ACHN (cell line): Measurements from ENCODE around the gene PRELID3B.

Source experiments
- DNase-seq: peaks from one replicate; pipeline ENCODE4 v3.0.0-alpha.2; 2015
- in situ Hi-C: cut with HindIII; loops from 2 replicates; pipeline ENCODE4 v1.10.0; 2017; ENCODE audit warnings: low sequenced_read_pairs, low pct_ligation_motif_present, low pct_unique_long_range_greater_than_20kb

The PRELID3B gene

DNA sequence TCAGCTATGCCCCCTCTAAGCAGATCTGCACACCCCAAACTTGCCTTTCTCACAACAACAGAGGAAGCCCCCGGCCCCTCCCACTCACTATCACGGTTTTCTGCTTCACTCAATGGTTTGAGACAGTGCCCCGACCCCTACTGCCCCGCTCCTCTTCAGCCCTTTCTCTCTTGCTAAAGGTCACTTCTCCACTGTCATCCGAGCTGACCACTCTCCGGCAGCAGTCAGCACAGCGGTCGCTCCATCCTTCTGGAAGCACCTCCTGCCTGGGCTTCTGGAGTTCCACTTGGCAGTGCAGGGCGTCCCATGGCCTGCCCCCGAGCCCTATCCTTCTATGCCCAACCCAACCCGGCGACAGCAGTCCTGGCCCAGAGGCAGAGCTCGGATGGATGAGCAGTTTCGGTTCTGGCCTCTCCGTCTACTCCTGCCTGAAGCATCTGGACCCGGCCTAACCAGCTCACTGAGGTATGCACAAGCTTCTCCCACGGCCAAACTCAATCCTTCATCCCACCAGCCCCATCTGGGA, 39.6 kb downstream of the PRELID3B start:
- DNase-seq: no peak
- in situ Hi-C loops: no loop called here

DNA sequence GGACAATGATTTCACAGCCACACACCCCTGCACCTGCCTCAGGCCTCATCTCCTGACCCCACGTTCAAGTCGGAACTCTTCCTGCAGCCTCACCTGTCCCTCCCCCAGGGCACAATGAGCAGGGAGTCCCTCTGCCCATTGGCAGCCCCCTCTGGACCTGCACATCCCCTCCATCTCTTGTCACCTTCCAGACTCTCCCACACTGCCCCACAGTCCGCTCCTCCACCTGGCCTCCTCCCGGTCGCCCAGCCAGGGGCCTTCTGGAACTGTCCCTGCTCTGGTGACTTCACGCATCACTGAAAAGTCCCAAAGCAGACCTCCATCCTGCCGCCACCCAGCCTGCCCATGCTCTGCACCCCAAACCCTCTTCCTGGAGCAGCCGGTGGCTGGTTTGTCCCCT, 40.2 kb downstream of the PRELID3B start:
- in situ Hi-C loops: no loop called here
- no peak for DNase-seq

GRCh38 chr20:59001449-59002171, 41.0 kb downstream of the PRELID3B start:
- in situ Hi-C loops: no loop called here
- no peak for DNase-seq

DNA sequence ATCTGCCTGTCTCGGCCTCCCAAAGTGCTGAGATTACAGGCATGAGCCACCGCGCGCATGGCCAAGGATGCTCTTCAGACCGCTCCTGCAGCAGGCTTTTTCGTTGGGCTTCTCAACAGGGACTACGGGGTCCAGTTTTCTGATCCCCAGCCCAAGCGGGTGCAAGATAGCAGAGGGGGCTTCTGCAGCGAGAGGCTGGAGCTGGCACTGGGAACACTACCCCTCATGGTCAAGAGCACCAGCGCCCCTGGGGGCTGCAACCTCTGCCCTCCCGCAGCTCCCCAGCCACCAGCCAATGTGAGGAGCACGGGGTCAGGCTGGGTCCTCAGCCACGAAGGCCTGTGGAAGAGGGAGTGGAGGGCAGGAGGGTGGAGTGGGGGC, 41.5 kb downstream of the PRELID3B start:
- no peak for DNase-seq

DNA sequence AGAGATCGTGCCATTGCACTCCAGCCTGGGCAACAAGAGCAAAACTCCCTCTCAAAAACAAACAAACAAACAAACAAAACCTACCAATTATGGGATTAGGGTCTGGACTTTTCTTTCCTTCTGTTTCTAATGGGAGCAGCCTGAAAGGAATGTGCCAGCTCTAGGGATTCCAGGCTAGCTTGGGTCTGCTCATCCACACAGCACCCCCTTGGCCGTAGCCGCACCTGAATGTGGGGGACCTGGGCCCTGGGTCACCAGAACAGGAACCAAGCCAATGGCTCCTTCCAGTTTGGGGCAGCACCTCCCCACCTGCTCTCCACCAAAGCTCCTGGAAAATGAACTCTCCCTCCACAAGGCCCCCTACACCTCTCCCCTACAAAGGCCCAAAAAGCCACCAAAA, 42.3 kb downstream of the PRELID3B start:
- no peak for DNase-seq
- in situ Hi-C loops: no loop called here

More for the DNA sequence above, 41.5 kb downstream of the PRELID3B start:
- in situ Hi-C loops: no loop called here

GRCh38 chr20:58998656-58999055, 43.9 kb downstream of the PRELID3B start:
- in situ Hi-C loops: no loop called here
- DNase-seq: no peak

DNA sequence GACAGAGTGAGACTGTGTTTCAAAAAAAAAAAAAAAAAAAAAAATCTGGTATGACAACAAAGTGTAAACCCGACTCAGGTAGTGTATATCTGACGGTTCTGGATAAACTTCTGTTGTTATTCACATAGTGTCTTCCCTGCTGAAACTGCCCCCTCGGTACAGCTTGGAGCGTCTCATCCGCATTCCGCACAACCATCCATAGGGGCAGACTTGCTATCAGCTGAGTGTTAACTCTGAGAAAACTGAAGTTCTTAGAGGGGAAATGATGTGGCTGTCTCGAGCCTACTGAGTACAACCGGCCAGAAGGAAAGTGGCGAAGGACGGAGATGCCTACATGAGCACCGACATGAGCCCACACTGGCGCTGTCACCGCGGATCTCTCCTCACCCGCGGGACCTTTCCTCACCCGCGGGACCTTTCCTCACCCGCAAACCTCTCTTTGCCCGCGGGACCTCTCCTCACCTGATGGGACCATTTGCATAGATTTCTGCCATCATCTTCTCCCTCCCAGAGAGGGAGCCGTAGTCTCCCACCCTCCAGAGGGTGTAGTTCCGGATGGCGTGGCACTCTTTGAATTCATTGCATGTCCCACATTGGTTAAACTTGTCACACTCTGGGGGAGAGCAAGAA, 45.3 kb downstream of the PRELID3B start:
- no peak for DNase-seq
- in situ Hi-C loops: no loop called here

- in situ Hi-C loops: no loop called here
- DNase-seq: no peak
Measured at GRCh38 chr20:58996226-58996611, 46.4 kb downstream of the PRELID3B start.

DNA sequence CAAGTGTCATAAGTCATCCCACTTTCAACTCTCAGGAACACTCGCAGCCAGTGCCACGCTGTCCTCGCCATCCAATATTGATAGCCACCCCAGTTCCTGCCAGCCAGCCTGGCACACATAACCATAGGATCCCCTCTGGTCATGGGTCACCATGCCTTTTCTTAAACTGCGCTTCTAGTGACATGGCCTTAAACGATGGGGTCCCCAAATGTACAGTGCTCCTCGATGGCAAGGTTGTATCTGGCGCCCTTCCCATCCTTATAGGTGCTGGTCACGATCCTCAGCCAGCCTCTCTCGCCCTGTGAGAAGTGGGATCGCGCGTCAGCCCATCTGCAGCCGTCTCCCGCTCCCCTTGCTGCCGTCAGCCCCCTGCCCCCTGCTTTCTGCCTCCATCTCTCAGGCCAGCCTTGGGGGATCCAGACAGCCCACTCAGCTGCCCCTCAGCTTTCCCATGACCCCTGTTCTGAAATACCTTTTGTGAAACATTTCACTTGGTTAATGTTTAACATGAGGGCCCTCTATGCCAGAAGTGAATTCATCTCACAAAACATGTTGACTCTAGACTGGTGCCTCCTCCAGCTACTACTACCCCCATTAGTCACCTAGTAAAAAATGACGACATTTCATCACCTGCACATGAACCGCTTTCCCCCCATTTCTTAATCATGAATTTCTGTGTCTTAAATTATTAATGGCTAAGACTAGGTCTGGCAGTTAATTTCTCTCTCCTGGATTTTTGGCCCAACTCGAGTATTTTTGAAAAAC, 46.9 kb downstream of the PRELID3B start:
- peak; percentile 37 for DNase-seq
- in situ Hi-C loops: no loop called here

DNA sequence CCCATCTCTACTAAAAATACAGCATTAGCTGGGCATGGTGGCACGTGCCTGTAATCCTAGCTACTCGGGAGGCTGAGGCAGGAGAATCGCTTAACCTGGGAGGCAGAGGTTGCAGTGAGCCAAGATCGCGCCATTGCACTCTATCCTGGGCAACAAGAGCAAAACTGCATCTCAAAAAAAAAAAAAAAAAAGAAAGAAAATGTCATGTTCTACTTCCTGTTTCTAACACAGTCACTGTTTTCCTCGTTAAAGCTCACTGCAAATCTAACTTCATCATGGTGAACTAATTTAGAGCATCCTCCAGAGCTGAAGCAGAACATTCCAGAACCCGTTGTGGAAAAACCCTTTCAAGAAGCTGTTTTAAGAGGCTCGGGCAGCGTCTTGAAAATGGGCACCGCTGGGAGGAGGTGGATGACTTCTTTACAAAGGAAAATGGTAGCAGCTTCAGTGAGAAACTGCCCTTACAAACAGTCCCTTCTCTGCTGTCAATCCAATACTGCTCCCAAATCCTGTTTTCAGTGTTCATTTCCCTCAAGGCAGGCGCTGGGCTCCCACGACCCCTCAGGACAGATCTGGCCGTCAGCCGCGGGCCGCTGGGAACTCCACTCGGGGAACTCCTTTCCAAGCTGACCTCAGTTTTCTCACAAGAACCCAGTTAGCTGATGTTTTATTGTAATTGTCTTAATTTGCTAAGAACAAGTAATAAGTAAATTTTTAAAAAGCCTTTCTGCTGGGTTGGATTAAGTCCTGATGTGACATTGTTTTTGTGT, 48.0 kb downstream of the PRELID3B start:
- DNase-seq: no peak
- in situ Hi-C loops: no loop called here

DNA sequence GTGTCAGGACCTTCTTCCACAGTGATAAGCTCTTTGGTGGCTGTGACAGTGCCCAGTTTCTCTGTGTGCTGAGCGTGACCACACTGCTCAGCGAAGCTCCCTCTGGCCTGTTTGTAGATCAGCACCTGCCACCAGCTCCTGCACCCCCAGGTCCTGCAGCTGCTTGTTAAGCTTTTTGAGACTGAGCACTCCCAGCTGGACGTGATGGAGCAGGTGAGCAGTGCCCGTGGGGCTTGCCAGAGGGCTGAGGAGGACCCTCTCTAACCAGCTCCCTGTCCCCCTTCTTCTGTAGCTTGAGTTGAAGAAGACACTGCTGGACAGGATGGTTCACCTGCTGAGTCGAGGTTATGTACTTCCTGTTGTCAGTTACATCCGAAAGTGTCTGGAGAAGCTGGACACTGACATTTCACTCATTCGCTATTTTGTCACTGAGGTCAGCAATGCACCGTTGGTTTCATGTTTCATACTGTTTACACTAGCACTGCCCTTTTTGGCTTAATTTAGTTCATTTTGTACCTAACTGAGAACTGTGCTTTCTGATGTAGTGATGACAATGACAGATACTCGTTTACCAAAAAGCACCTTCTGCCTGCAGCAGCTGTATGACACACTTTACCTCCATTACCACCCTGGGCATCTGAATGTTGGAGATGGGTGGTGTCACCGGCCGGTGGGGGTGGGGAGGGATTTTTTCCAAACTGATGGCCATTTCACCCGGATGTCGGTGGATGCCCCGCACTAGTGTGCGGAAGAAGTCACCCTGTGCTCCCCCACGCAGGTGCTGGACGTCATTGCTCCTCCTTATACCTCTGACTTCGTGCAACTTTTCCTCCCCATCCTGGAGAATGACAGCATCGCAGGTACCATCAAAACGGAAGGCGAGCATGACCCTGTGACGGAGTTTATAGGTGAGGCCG, 49.0 kb downstream of the PRELID3B start:
- in situ Hi-C loops: no loop called here
- no peak for DNase-seq

- in situ Hi-C loops: no loop called here
- no peak for DNase-seq
Measured at GRCh38 chr20:58992911-58993310, 49.7 kb downstream of the PRELID3B start.

DNA sequence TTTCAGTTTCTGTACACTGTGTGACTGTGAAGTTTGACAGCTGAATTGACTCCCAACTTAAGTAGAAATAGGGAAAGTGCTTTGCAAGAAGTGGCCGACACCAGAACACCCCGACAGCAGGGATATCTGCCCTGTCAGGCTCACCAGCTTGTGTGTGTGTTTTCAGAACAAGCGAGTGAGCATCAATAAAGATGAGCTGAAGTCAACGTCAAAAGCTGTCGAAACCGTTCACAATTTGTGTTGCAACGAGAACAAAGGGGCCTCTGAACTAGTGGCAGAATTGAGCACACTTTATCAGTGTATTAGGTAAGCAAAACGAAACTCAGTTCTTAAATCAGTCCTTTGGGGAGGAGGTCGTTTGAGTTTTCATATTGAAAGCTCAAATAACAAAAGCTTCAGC, 50.9 kb downstream of the PRELID3B start:
- no peak for DNase-seq
- in situ Hi-C loops: no loop called here

- DNase-seq: no peak
- in situ Hi-C loops: no loop called here
Measured at GRCh38 chr20:58990651-58991445, 51.7 kb downstream of the PRELID3B start.

GRCh38 chr20:58989196-58989595, 53.4 kb downstream of the PRELID3B start:
- in situ Hi-C loops: no loop called here
- no peak for DNase-seq

DNA sequence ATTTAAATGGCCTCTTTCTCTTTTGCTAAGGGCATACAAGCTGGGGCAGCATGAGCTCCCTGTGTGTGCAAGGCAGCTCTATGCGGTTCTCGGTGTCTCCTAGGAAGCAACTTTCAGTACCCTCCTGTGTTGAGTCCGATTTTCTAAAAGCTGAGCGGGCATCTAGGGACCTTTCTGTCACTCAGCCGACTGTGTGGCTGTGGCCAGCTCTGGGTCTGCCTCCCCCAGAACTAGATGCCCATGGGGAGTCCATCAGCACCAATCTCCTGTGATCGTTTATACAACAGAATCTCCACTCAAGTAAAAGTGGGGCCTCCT, 54.1 kb downstream of the PRELID3B start:
- in situ Hi-C loops: no loop called here

DNA sequence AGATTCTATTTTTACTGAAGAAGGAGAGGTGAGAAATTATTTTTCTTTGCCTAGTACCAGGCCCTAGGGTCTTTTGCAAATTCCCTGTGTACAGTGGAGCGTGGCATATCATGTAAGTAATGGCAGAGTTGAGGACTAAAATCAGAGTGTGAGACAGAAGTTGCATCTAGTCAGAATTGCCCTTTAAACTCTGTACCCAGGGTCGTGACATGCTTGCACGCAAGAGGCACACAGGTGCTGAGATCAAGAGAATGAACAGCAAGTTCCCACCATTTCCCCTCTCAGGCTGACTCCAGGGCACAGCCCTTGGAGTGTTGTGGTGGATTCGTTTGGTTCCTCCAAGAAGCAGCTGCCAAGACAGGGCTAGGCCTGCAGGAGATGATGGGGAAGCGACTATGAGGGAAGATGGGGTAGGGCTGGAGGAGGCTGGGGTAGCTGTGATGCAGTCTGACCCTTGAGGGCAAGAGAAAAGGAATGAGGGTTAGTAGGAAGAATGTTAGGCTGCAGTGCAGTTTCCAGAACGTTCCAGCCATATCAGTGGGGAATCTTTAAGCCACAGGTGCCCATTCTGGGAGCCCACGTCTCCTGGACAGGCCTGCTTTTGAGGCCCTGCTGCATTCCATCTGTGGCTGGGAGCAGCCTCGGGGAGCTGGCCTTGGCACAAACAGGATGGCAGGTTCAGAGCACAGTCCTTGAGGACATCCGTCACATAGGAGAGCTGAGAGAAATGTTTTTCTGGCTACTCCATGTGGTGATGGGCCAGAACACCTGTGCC, 54.6 kb downstream of the PRELID3B start:
- in situ Hi-C loops: no loop called here
- no peak for DNase-seq

More for the DNA sequence above, 54.1 kb downstream of the PRELID3B start:
- no peak for DNase-seq
